HCT116 (cell line): ENCODE data around the gene SRGAP1. TPM values are rescaled to one million over a fixed set of nuclear protein-coding genes. Genes with fewer than 3 reads are reported as not detected.
A peak's percentile ranks its signal among the peaks of the same experiment; 100 is the strongest.

Source experiments
- ATAC-seq: fragments of 200-7000 bp; cut with Tn5 transposase; 2 replicates; pipeline ENCODE4 v1.9.1; 2020; ENCODE audit warnings: mild to moderate bottlenecking, moderate library complexity
- BruUV-seq: library from RNA; stranded (reverse); fragments of 400-500 nt; replicated peaks from 2 replicates; lab custom pipeline; 2021; lab: Mats Ljungman, UMichigan
- CTCF ChIA-PET: fragments of 300-600 bp; sonication (Branson Sonifier 250); formaldehyde crosslinking; loops from one replicate; lab custom pipeline; 2021; ENCODE audit warnings: antibody characterized with exemption; lab: Charles Lee
- POLR2A ChIA-PET: fragments of 300-600, 350-600 bp; sonication (Branson Sonifier 250); formaldehyde crosslinking; loops from one replicate; lab custom pipeline; 2021; ENCODE audit warnings: antibody characterized with exemption; lab: Charles Lee
- RAD21 ChIA-PET, 2 experiments: fragments of 300-600 bp; sonication (Branson Sonifier 250); formaldehyde crosslinking; loops; one replicate each; lab custom pipeline; 2023; ENCODE audit warnings: low total read pairs in 2 of 2; ENCODE audit not compliant: uncharacterized antibody in 2 of 2, unreplicated experiment in 2 of 2, low non-redundant PET in 1 of 2; lab: Charles Lee
- DNase-seq: peaks from one replicate; pipeline ENCODE4 v3.0.0-alpha.2; 2010; ENCODE audit warnings: low read depth, low spot score
- H2AFZ ChIP-seq: fragments of 200-600 bp; shearing (Covaris generic), sonication (generic); 2 replicates; pipeline ENCODE4 v1.6.1; 2017; ENCODE audit warnings: low read depth, mixed run types, mixed read lengths, antibody characterized with exemption, low read length; ENCODE audit not compliant: poor library complexity, severe bottlenecking
- H3K27ac ChIP-seq: 2 replicates; pipeline ENCODE4 v1.5.1; 2012; ENCODE audit warnings: low read depth, low read length
- H3K27me3 ChIP-seq: fragments of 200-600 bp; sonication (generic); 2 replicates; pipeline ENCODE4 v1.6.1; 2016; ENCODE audit warnings: mixed run types, low read length, mixed read lengths; ENCODE audit not compliant: insufficient read depth
- H3K36me3 ChIP-seq, 2 experiments: fragments of 200-500 bp in 1 of 2; fragments of 200-600 bp in 1 of 2; sonication (Bioruptor generic) in 1 of 2; sonication (generic) in 1 of 2; 2 replicates each; pipeline versions ENCODE4 v1.5.1 to v1.6.1; 2014 to 2016; ENCODE audit warnings: low read length in 2 of 2, inconsistent platforms in 1 of 2, mixed read lengths in 1 of 2, mixed run types in 1 of 2; ENCODE audit not compliant: insufficient read depth in 2 of 2, control insufficient read depth in 1 of 2
- H3K4me1 ChIP-seq, 2 experiments: fragments of 200-600 bp in 1 of 2; sonication (generic) in 1 of 2; 2 replicates each; pipeline versions ENCODE4 v1.5.1 to v1.6.1; 2012 to 2017; ENCODE audit warnings: low read length in 2 of 2, inconsistent platforms in 1 of 2, mild to moderate bottlenecking in 1 of 2, mixed read lengths in 1 of 2, mixed run types in 1 of 2, moderate library complexity in 1 of 2; ENCODE audit not compliant: insufficient read depth in 2 of 2, control insufficient read depth in 1 of 2
- H3K4me2 ChIP-seq: fragments of 200-600 bp; sonication (generic); 2 replicates; pipeline ENCODE4 v1.6.1; 2017; ENCODE audit warnings: mixed run types, low read length, mixed read lengths
- H3K4me3 ChIP-seq, 2 experiments: fragments of 200-600 bp in 1 of 2; sonication (generic) in 1 of 2; replicated peaks in 1 of 2; 2 replicates each; pipeline ENCODE4 v1.5.1; 2011 to 2016; ENCODE audit warnings: low read length in 2 of 2, control low read depth in 1 of 2, low read depth in 1 of 2, mild to moderate bottlenecking in 1 of 2, mixed read lengths in 1 of 2, mixed run types in 1 of 2
- H3K79me2 ChIP-seq: fragments of 200-600 bp; sonication (generic); 2 replicates; pipeline ENCODE4 v1.6.1; 2017; ENCODE audit warnings: mild to moderate bottlenecking, mixed run types, low read length, moderate library complexity, mixed read lengths; ENCODE audit not compliant: insufficient read depth
- H3K9ac ChIP-seq: fragments of 200-600 bp; sonication (generic); 2 replicates; pipeline ENCODE4 v1.6.1; 2016; ENCODE audit warnings: low read length, mixed read lengths
- H3K9me2 ChIP-seq: fragments of 200-600 bp; sonication (generic), shearing (Covaris generic); 2 replicates; pipeline ENCODE4 v1.6.1; 2017; ENCODE audit warnings: mixed run types, mild to moderate bottlenecking, moderate library complexity; ENCODE audit not compliant: insufficient read depth
- H3K9me3 ChIP-seq, 2 experiments: fragments of 200-500 bp in 1 of 2; fragments of 200-600 bp in 1 of 2; sonication (Bioruptor generic) in 1 of 2; sonication (generic) in 1 of 2; 2 replicates each; pipeline ENCODE4 v1.6.1; 2014 to 2017; ENCODE audit warnings: low read length in 2 of 2, mixed read lengths in 2 of 2, inconsistent platforms in 1 of 2, low read depth in 1 of 2, mild to moderate bottlenecking in 1 of 2, mixed run types in 1 of 2, moderate library complexity in 1 of 2; ENCODE audit not compliant: control insufficient read depth in 1 of 2, insufficient read depth in 1 of 2
- H4K20me1 ChIP-seq: fragments of 200-600 bp; sonication (generic), shearing (Covaris generic); 2 replicates; pipeline ENCODE4 v1.6.1; 2017; ENCODE audit warnings: mixed run types, mild to moderate bottlenecking, moderate library complexity; ENCODE audit not compliant: insufficient read depth
- ELF1 ChIP-seq: IDR thresholded peaks from 2 replicates; pipeline ENCODE4 v1.6.1; 2012; ENCODE audit warnings: low read depth, borderline replicate concordance
- FOSL1 ChIP-seq: IDR thresholded peaks from 2 replicates; pipeline ENCODE4 v1.6.1; 2012; ENCODE audit warnings: low read depth
- RAD21 ChIP-seq: IDR thresholded peaks from 2 replicates; pipeline ENCODE4 v1.6.1; 2012; ENCODE audit warnings: low read depth, mild to moderate bottlenecking
- SIN3A ChIP-seq: IDR thresholded peaks from 2 replicates; pipeline ENCODE4 v1.6.1; 2012; ENCODE audit warnings: low read depth
- SP1 ChIP-seq: IDR thresholded peaks from 2 replicates; pipeline ENCODE4 v1.6.1; 2012; ENCODE audit warnings: low read depth
- intact Hi-C: fragments of 100-400 bp; cut with micrococcal nuclease; formaldehyde crosslinking; loops from 2 replicates; pipeline ENCODE4 v1.10.0; 2022
- total RNA-seq: library from RNA; stranded (reverse); gene quantifications from one replicate; pipeline ENCODE4 v1.2.1, GENCODE V29; 2021; ENCODE audit not compliant: unreplicated experiment
- TF ChIP-seq, protein P1 (sequence below), 3 experiments: fragments of 200-600 bp in 1 of 3; sonication (generic) in 1 of 3; IDR thresholded peaks in 2 of 3; conservative IDR thresholded peaks in 1 of 3; 2 replicates each; pipeline ENCODE4 v1.5.1; 2012 to 2017; ENCODE audit warnings: low read depth in 2 of 3, low read length in 2 of 3, antibody characterized with exemption in 1 of 3, borderline replicate concordance in 1 of 3, control low read depth in 1 of 3, mild to moderate bottlenecking in 1 of 3, mixed read lengths in 1 of 3, mixed run types in 1 of 3, moderate library complexity in 1 of 3; ENCODE audit not compliant: insufficient read depth in 1 of 3
- TF ChIP-seq, protein P2 (sequence below): IDR thresholded peaks from 2 replicates; pipeline ENCODE4 v1.6.1; 2012

The SRGAP1 gene
- total RNA-seq, 1 experiment from 2014 or later, result 16.6 TPM

DNA sequence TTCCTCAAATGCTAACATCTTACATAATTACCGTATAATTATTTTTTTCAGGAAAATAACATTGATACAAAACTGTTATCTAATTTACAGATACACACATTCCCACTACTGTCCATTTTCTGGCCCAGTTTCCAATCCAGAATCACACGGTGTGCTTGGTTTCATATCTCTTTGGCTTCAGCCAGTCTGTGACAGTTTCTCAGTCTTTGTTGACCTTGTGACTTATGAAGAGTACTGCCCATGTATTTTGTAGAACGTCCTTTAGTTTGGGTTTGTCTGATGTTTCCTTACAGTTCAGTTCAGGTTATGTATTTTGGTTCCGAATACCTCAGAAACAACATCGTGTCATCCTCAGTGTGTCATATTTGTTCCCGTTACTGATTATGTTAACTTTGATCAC, 48.6 kb upstream of the SRGAP1 start:
- Histone ChIP-seq H3K79me2 (no peaks in the 10 kb centered on the region), H3K9me3 (no peaks in the 10 kb centered on the region), H3K9me2 (no peaks in the 10 kb centered on the region; the same call in 1 of the 2 replicates), H3K4me1 (no peaks in the 10 kb centered on the region), H4K20me1 (no peaks in the 10 kb centered on the region), H3K27me3 (no peaks in the 10 kb centered on the region), H3K4me3 (no peak overlapping the region), H3K36me3 (0 out of 4 replicates have a peak, but pooled peaks cover 0 to 2% of the 10 kb centered on the region in 2 experiments), H2AFZ (no peak overlapping the region), H3K27ac (no peak overlapping the region), H3K4me2 (no peak overlapping the region), H3K9ac (no peak overlapping the region)
- ChIA-PET CTCF (no interaction called here), RAD21 (no interaction called here), POLR2A (no interaction called here)
- no TSS peak for BruUV-seq
- intact Hi-C loops, result no loop called here
- DNase-seq, result no peak
- TF ChIP-seq FOSL1, result no peak
- ATAC-seq, result no peak

- intact Hi-C loops, result loop anchor here (1.0 to 10.0 kb wide), 3 partner anchors 130 to 699 kb away; no protein-coding TSS in a partner anchor
- Histone ChIP-seq H3K4me1 (no peaks in the 10 kb centered on the region), H3K4me3 (no peak overlapping the region), H3K9me2 (no peaks in the 10 kb centered on the region), H3K79me2 (no peaks in the 10 kb centered on the region), H3K36me3 (peaks cover 0 to 5% of the 10 kb centered on the region in 2 experiments; a peak in 3 of 4 replicates), H3K9me3 (no peaks in the 10 kb centered on the region), H3K27me3 (no peaks in the 10 kb centered on the region), H4K20me1 (no peaks in the 10 kb centered on the region), H3K9ac (no peak overlapping the region), H3K4me2 (no peak overlapping the region), H3K27ac (no peak overlapping the region), H2AFZ (no peak overlapping the region)
- RAD21 ChIA-PET, result no interaction called here
- BruUV-seq, result no TSS peak
- TF ChIP-seq, protein P1, sequence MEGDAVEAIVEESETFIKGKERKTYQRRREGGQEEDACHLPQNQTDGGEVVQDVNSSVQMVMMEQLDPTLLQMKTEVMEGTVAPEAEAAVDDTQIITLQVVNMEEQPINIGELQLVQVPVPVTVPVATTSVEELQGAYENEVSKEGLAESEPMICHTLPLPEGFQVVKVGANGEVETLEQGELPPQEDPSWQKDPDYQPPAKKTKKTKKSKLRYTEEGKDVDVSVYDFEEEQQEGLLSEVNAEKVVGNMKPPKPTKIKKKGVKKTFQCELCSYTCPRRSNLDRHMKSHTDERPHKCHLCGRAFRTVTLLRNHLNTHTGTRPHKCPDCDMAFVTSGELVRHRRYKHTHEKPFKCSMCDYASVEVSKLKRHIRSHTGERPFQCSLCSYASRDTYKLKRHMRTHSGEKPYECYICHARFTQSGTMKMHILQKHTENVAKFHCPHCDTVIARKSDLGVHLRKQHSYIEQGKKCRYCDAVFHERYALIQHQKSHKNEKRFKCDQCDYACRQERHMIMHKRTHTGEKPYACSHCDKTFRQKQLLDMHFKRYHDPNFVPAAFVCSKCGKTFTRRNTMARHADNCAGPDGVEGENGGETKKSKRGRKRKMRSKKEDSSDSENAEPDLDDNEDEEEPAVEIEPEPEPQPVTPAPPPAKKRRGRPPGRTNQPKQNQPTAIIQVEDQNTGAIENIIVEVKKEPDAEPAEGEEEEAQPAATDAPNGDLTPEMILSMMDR (IDR thresholded peaks at IDR 0.05 in 2 of 3, conservative IDR thresholded peaks at IDR 0.05 in 1 of 3; ENCODE audit: borderline replicate concordance in 1 of 3, insufficient read depth in 1 of 3, low read depth in 2 of 3, low read length in 2 of 3), result peak; percentile 48 to 63 (median 57); a peak in 5 of 6 replicates
- TF ChIP-seq SP1, result no peak
- no peak for TF ChIP-seq ELF1
- TF ChIP-seq SIN3A, result no peak
- TF ChIP-seq RAD21, result peak; percentile 79
- TF ChIP-seq, protein P2, sequence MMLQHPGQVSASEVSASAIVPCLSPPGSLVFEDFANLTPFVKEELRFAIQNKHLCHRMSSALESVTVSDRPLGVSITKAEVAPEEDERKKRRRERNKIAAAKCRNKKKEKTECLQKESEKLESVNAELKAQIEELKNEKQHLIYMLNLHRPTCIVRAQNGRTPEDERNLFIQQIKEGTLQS, result no peak
- CTCF ChIA-PET, result interaction anchor here (0.7 to 1.4 kb wide), 2 partner anchors 11 to 133 kb away, joined by 3 read pairs; no protein-coding TSS in a partner anchor
- DNase-seq (no peak), ATAC-seq (no peak)
- POLR2A ChIA-PET, result no interaction called here
Measured at GRCh38 chr12:63802012-63802608, 42.4 kb upstream of the SRGAP1 start.
